Loucy (cell line): ENCODE measurements around the gene CNTNAP2.

Experiments
- H2AFZ ChIP-seq: fragments of 200-600 bp; sonication (generic); 2 replicates; pipeline ENCODE4 v1.6.0; 2016; ENCODE audit warnings: antibody characterized with exemption, mild to moderate bottlenecking, low read length, moderate library complexity
- H3F3A ChIP-seq: fragments of 200-600 bp; 2 replicates; pipeline ENCODE4 v1.6.0; 2016; ENCODE audit warnings: antibody characterized with exemption, low read depth, mild to moderate bottlenecking
- H3K27me3 ChIP-seq: fragments of 200-600 bp; sonication (generic); 2 replicates; pipeline ENCODE4 v1.6.1; 2014; ENCODE audit warnings: low read length, mild to moderate bottlenecking; ENCODE audit not compliant: insufficient read depth, poor library complexity, severe bottlenecking
- H3K36me3 ChIP-seq: fragments of 200-600 bp; sonication (generic); 2 replicates; pipeline ENCODE4 v1.6.1; 2016; ENCODE audit warnings: low read length; ENCODE audit not compliant: insufficient read depth
- H3K4me1 ChIP-seq: fragments of 200-600 bp; sonication (generic); 2 replicates; pipeline ENCODE4 v1.5.1; 2014; ENCODE audit warnings: low read length, mild to moderate bottlenecking; ENCODE audit not compliant: insufficient read depth, poor library complexity, severe bottlenecking
- H3K4me2 ChIP-seq: fragments of 200-600 bp; sonication (generic); 2 replicates; pipeline ENCODE4 v1.6.0; 2014; ENCODE audit warnings: antibody characterized with exemption, low read length, low read depth, mild to moderate bottlenecking; ENCODE audit not compliant: poor library complexity, severe bottlenecking
- H3K4me3 ChIP-seq: fragments of 200-600 bp; sonication (generic); 2 replicates; pipeline ENCODE4 v1.5.1; 2014; ENCODE audit warnings: low read length, mild to moderate bottlenecking, mixed read lengths; ENCODE audit not compliant: poor library complexity, severe bottlenecking
- H3K79me2 ChIP-seq: fragments of 200-600 bp; sonication (generic); 2 replicates; pipeline ENCODE4 v1.6.1; 2014; ENCODE audit warnings: low read length; ENCODE audit not compliant: insufficient read depth
- H3K9ac ChIP-seq: fragments of 200-600 bp; sonication (generic); 2 replicates; pipeline ENCODE4 v1.6.0; 2014; ENCODE audit warnings: mild to moderate bottlenecking, low read depth, low read length, moderate library complexity; ENCODE audit not compliant: poor library complexity, severe bottlenecking
- H3K9me2 ChIP-seq: fragments of 200-600 bp; sonication (generic); replicated peaks from 2 replicates; pipeline ENCODE4 v1.6.1; 2016; ENCODE audit warnings: low read depth, low read length, mixed read lengths
- H3K9me3 ChIP-seq: fragments of 200-600 bp; sonication (generic); 2 replicates; pipeline ENCODE4 v1.6.1; 2014; ENCODE audit warnings: mild to moderate bottlenecking, antibody characterized with exemption, low read length, low read depth; ENCODE audit not compliant: insufficient read depth
- H4K20me1 ChIP-seq: fragments of 200-600 bp; sonication (generic); 2 replicates; pipeline ENCODE4 v1.6.0; 2014; ENCODE audit warnings: antibody characterized with exemption, low read length, mild to moderate bottlenecking; ENCODE audit not compliant: insufficient read depth, poor library complexity, severe bottlenecking
- EZH2phosphoT487 ChIP-seq: fragments of 200-600 bp; IDR thresholded peaks from 2 replicates; pipeline ENCODE4 v1.6.1; 2018; ENCODE audit warnings: antibody characterized with exemption, mild to moderate bottlenecking, moderate library complexity, borderline replicate concordance
- TF ChIP-seq, protein P1 (sequence below): fragments of 200-600 bp; sonication (generic); conservative IDR thresholded peaks from 2 replicates; pipeline ENCODE4 v1.5.1; 2014; ENCODE audit warnings: mild to moderate bottlenecking, antibody characterized with exemption, low read length

Gene CNTNAP2

DNA sequence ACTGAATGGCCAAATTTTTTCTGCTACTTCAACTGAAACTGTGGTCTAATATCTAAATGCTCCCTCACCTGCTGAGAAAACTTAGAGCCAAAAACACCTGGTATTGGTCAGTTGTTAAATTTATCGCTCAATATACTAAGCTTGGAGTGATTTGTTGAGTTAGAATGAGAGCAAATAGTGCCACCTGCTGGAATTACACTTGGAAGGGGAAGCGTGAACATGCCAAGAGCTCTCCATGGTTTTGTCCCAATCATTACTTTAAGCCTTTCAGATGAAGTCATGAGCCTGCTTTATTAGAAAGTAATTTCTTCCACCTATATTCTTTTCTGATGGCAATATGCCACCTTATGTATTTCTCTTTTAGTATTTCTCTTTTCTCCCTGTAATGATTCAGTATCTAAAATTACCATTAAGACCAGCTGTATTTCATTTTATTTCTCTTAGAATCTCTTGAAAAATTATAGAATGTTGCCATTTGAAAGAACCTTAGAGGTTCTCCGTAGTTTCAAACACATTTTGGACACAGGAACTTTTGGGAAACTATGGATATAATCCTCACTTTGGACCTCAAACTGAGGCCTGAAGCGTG lies 2026.2 kb downstream of the CNTNAP2 start:
- peaks cover 4% of the 10 kb centered on the region; the same call in 1 of the 2 replicates for H3K9me3 ChIP-seq
- H3K36me3 ChIP-seq = no peaks in the 10 kb centered on the region
- no peaks in the 10 kb centered on the region for H4K20me1 ChIP-seq
- TF ChIP-seq, protein P1, sequence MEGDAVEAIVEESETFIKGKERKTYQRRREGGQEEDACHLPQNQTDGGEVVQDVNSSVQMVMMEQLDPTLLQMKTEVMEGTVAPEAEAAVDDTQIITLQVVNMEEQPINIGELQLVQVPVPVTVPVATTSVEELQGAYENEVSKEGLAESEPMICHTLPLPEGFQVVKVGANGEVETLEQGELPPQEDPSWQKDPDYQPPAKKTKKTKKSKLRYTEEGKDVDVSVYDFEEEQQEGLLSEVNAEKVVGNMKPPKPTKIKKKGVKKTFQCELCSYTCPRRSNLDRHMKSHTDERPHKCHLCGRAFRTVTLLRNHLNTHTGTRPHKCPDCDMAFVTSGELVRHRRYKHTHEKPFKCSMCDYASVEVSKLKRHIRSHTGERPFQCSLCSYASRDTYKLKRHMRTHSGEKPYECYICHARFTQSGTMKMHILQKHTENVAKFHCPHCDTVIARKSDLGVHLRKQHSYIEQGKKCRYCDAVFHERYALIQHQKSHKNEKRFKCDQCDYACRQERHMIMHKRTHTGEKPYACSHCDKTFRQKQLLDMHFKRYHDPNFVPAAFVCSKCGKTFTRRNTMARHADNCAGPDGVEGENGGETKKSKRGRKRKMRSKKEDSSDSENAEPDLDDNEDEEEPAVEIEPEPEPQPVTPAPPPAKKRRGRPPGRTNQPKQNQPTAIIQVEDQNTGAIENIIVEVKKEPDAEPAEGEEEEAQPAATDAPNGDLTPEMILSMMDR = peak; percentile 53
- no peak for TF ChIP-seq EZH2phosphoT487
- no peaks in the 10 kb centered on the region for H3K27me3 ChIP-seq
- H3K4me3 ChIP-seq = no peak overlapping the region
- no peak overlapping the region for H3K4me2 ChIP-seq
- H3K9me2 ChIP-seq = no peaks in the 10 kb centered on the region
- H3K9ac ChIP-seq = no peak overlapping the region
- no peaks in the 10 kb centered on the region for H3K4me1 ChIP-seq
- no peaks in the 10 kb centered on the region for H3F3A ChIP-seq
- H3K79me2 ChIP-seq = no peaks in the 10 kb centered on the region
- H2AFZ ChIP-seq = no peak overlapping the region

DNA sequence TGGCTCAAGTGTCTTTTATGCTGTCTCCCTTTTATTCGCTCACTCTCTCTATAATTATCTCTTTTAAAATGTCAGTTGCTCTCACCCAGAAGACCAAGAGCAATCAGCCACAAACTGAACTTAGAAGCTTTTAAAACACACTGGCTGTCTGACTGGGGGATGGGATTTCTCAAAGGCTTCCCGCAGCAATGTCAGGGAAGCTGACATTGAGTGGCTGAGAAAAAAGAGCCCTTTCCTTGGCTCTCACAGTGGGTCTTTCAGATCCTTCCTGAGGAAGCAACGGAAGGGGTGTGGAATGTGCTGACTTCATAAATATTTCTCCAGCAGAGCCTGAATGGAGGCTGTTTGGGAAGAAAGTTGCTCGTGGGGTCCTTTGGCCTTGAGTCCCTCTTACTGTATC lies 2028.2 kb downstream of the CNTNAP2 start:
- H3K79me2 ChIP-seq = no peaks in the 10 kb centered on the region
- TF ChIP-seq EZH2phosphoT487 = no peak
- TF ChIP-seq, protein P1 = no peak

DNA sequence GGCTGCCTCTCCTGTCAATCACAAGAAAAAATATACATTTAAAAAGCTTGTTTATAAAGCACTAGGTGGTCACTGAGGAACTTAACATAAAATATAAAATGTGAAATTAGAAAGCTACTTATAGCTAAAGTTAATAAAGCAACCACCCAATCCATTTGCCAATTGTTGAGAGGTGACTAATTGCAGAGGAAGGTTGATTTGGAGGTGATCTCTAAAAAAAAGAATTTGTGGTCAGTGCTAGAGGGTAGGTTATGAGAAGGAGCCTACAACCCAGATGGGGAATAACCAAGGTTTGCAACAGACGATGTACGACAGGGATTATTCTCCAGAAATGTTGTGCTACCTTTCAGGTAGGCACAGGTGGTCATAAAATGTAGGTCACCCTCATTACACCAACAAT lies 2029.7 kb downstream of the CNTNAP2 start:
- H3K27me3 ChIP-seq = no peaks in the 10 kb centered on the region
- no peaks in the 10 kb centered on the region for H3K36me3 ChIP-seq
- H3K4me1 ChIP-seq = no peaks in the 10 kb centered on the region
- H3K9me2 ChIP-seq = no peaks in the 10 kb centered on the region
- H3F3A ChIP-seq = no peaks in the 10 kb centered on the region
- no peaks in the 10 kb centered on the region for H3K79me2 ChIP-seq
- no peak overlapping the region for H3K9ac ChIP-seq
- TF ChIP-seq, protein P1 = no peak
- no peak for TF ChIP-seq EZH2phosphoT487
- no peak overlapping the region for H2AFZ ChIP-seq
- H3K4me3 ChIP-seq = no peak overlapping the region
- no peaks in the 10 kb centered on the region for H4K20me1 ChIP-seq
- no peaks in the 10 kb centered on the region for H3K9me3 ChIP-seq
- no peak overlapping the region for H3K4me2 ChIP-seq

More for the DNA sequence above, 2028.2 kb downstream of the CNTNAP2 start:
- H3K4me2 ChIP-seq = no peak overlapping the region
- H4K20me1 ChIP-seq = no peaks in the 10 kb centered on the region
- no peak overlapping the region for H3K4me3 ChIP-seq
- no peaks in the 10 kb centered on the region for H3K36me3 ChIP-seq
- H3K9me3 ChIP-seq = no peaks in the 10 kb centered on the region; the same call in 1 of the 2 replicates
- no peak overlapping the region for H3K9ac ChIP-seq
- no peak overlapping the region for H2AFZ ChIP-seq
- H3K4me1 ChIP-seq = no peaks in the 10 kb centered on the region
- H3F3A ChIP-seq = no peaks in the 10 kb centered on the region
- no peaks in the 10 kb centered on the region for H3K27me3 ChIP-seq
- H3K9me2 ChIP-seq = no peaks in the 10 kb centered on the region
